ENCODE results near the gene TBC1D9B.

TBC1D9B gene

DNA sequence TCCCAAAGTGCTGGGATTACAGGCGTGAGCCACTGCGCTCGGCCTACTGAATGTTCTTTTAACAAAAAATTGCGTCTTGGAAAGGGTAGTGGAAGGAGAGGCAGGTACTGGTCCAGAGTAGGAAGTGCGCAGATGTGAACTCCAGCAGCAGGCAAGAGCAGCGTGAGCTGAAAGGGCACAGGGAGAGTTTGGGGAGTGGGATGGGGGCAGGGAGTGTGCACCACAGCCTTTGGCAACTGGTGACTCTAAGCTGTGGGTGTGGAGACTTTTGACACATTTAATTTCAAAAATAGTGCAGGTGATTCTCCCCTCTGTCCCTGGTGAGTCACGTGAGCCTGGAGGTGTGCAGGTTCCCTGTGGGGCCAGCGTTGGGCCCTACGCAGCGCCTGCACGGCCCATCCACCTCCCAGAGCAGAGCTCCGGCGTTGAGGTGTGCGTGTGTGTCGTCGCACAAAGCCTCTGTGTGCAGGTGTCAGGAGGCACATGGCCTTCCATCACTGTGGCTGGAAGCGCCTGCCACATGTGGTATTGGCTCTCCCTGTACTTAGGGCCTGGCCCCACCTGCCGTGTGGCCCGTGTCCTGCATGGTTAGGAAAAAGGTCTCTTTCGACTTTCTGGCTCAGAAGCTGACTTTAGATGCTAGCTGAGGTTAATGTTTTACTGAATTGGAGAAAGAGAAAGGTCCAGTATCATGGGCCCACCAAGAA is 75.5 kb downstream of the TBC1D9B start:
- no peak overlapping the region for H3K4me3 ChIP-seq (ENCODE audit: low read length, poor library complexity, severe bottlenecking)
- no peak for TF ChIP-seq EZH2phosphoT487 (IDR thresholded peaks at IDR 0.05; ENCODE audit: borderline replicate concordance)
- TF ChIP-seq, protein P1, sequence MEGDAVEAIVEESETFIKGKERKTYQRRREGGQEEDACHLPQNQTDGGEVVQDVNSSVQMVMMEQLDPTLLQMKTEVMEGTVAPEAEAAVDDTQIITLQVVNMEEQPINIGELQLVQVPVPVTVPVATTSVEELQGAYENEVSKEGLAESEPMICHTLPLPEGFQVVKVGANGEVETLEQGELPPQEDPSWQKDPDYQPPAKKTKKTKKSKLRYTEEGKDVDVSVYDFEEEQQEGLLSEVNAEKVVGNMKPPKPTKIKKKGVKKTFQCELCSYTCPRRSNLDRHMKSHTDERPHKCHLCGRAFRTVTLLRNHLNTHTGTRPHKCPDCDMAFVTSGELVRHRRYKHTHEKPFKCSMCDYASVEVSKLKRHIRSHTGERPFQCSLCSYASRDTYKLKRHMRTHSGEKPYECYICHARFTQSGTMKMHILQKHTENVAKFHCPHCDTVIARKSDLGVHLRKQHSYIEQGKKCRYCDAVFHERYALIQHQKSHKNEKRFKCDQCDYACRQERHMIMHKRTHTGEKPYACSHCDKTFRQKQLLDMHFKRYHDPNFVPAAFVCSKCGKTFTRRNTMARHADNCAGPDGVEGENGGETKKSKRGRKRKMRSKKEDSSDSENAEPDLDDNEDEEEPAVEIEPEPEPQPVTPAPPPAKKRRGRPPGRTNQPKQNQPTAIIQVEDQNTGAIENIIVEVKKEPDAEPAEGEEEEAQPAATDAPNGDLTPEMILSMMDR (conservative IDR thresholded peaks at IDR 0.05; ENCODE audit: low read length) = no peak
- H3K9ac ChIP-seq (ENCODE audit: low read depth, low read length, poor library complexity, severe bottlenecking) = no peak overlapping the region
- H3K4me1 ChIP-seq (ENCODE audit: insufficient read depth, low read length, poor library complexity, severe bottlenecking) = no peaks in the 10 kb centered on the region
- H4K20me1 ChIP-seq (ENCODE audit: insufficient read depth, low read length, poor library complexity, severe bottlenecking) = no peaks in the 10 kb centered on the region
- no peaks in the 10 kb centered on the region for H3K9me3 ChIP-seq (ENCODE audit: insufficient read depth, low read depth, low read length)
- no peaks in the 10 kb centered on the region for H3K27me3 ChIP-seq (ENCODE audit: insufficient read depth, low read length, poor library complexity, severe bottlenecking)
- no peaks in the 10 kb centered on the region for H3K79me2 ChIP-seq (ENCODE audit: insufficient read depth, low read length)
- H3K36me3 ChIP-seq (ENCODE audit: insufficient read depth, low read length) = peaks cover 19% of the 10 kb centered on the region; the same call in 1 of the 2 replicates
- no peak overlapping the region for H2AFZ ChIP-seq (ENCODE audit: low read length)
- no peak overlapping the region for H3K4me2 ChIP-seq (ENCODE audit: low read depth, low read length, poor library complexity, severe bottlenecking)
- H3F3A ChIP-seq (ENCODE audit: low read depth) = no peaks in the 10 kb centered on the region
- no peaks in the 10 kb centered on the region for H3K9me2 ChIP-seq (replicated peaks; ENCODE audit: low read depth, low read length)

DNA sequence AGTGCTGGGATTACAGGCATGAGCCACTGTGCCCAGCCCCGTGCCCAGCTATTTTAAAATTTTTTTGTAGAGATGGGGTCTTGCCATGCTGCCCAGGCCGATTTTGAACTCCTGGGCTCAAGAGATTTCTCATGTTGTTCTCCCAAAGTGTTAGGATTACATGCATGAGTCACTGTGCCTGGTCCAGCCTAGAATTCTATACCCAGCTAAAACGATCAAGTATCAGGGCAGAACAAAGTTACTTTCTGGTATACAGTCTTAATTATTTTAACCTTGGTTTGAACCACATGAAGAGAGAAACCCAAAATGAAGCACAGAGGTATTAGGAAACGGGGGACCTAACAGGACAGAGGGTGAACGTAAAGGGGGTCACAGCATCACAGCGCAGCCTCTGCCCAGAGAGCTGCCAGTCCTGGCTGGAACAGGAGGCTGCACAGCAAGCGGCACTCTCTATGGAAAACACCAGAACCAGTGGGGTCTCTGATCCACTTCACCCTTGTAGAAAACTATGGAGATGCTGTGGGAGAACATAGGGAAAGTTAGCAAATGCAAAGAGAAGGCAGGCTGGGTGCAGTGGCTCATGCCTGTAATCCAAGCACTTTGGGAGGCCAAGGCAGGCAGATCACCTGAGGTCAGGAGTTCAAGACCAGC is 76.8 kb downstream of the TBC1D9B start:
- TF ChIP-seq, protein P1 (conservative IDR thresholded peaks at IDR 0.05; ENCODE audit: low read length) = no peak
- no peak for TF ChIP-seq EZH2phosphoT487 (IDR thresholded peaks at IDR 0.05; ENCODE audit: borderline replicate concordance)
- H3K4me2 ChIP-seq (ENCODE audit: low read depth, low read length, poor library complexity, severe bottlenecking) = no peak overlapping the region
- no peaks in the 10 kb centered on the region for H4K20me1 ChIP-seq (ENCODE audit: insufficient read depth, low read length, poor library complexity, severe bottlenecking)
- H3K9me3 ChIP-seq (ENCODE audit: insufficient read depth, low read depth, low read length) = no peaks in the 10 kb centered on the region
- H3K36me3 ChIP-seq (ENCODE audit: insufficient read depth, low read length) = peaks cover 9% of the 10 kb centered on the region; the same call in 1 of the 2 replicates
- no peaks in the 10 kb centered on the region for H3K9me2 ChIP-seq (replicated peaks; ENCODE audit: low read depth, low read length)
- no peak overlapping the region for H3K4me3 ChIP-seq (ENCODE audit: low read length, poor library complexity, severe bottlenecking)
- no peak overlapping the region for H2AFZ ChIP-seq (ENCODE audit: low read length)
- no peaks in the 10 kb centered on the region for H3F3A ChIP-seq (ENCODE audit: low read depth)
- no peaks in the 10 kb centered on the region for H3K27me3 ChIP-seq (ENCODE audit: insufficient read depth, low read length, poor library complexity, severe bottlenecking)
- no peaks in the 10 kb centered on the region for H3K4me1 ChIP-seq (ENCODE audit: insufficient read depth, low read length, poor library complexity, severe bottlenecking)
- no peaks in the 10 kb centered on the region for H3K79me2 ChIP-seq (ENCODE audit: insufficient read depth, low read length)
- no peak overlapping the region for H3K9ac ChIP-seq (ENCODE audit: low read depth, low read length, poor library complexity, severe bottlenecking)

DNA sequence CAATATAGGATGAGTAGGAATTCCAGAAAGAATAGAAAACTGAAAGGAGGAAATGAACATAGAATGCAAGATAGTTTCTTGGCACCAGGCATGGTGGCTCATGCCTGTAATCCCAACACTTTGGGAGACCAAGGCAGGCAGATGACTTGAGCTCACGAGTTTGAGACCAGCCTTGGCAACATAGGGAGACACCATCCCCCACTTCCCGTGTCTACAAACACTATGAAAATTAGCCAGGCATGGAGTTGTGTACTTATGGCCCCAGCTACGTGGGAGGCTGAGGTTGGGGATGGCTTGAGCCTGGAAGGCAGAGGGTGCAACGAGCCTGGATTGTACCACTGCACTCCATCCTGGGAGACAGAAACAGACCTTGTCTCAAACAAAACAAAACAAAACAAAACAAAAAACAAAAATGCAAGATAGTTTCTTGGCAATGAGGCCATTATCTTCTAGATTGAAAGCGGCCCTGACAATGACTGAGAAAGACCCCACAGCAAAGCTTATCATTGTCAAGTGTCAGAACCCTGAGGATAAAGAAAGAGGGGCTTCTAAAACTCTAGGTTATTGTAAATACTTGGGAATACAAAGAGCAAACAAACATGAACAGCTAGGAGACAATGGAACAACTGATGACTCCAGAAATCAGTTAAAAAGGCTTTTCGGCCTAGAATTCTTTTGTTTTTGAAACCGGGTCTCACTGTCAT is 77.8 kb downstream of the TBC1D9B start:
- H3K4me1 ChIP-seq (ENCODE audit: insufficient read depth, low read length, poor library complexity, severe bottlenecking) = no peaks in the 10 kb centered on the region
- no peak for TF ChIP-seq EZH2phosphoT487 (IDR thresholded peaks at IDR 0.05; ENCODE audit: borderline replicate concordance)
- TF ChIP-seq, protein P1 (conservative IDR thresholded peaks at IDR 0.05; ENCODE audit: low read length) = no peak
- H3K9me2 ChIP-seq (replicated peaks; ENCODE audit: low read depth, low read length) = no peaks in the 10 kb centered on the region
- no peaks in the 10 kb centered on the region for H3K9me3 ChIP-seq (ENCODE audit: insufficient read depth, low read depth, low read length)
- H3K27me3 ChIP-seq (ENCODE audit: insufficient read depth, low read length, poor library complexity, severe bottlenecking) = no peaks in the 10 kb centered on the region
- no peaks in the 10 kb centered on the region for H4K20me1 ChIP-seq (ENCODE audit: insufficient read depth, low read length, poor library complexity, severe bottlenecking)
- H3K9ac ChIP-seq (ENCODE audit: low read depth, low read length, poor library complexity, severe bottlenecking) = no peak overlapping the region
- H3K4me3 ChIP-seq (ENCODE audit: low read length, poor library complexity, severe bottlenecking) = no peak overlapping the region
- H3K36me3 ChIP-seq (ENCODE audit: insufficient read depth, low read length) = peaks cover 9% of the 10 kb centered on the region; the same call in 1 of the 2 replicates
- no peaks in the 10 kb centered on the region for H3F3A ChIP-seq (ENCODE audit: low read depth)
- no peaks in the 10 kb centered on the region for H3K79me2 ChIP-seq (ENCODE audit: insufficient read depth, low read length)
- no peak overlapping the region for H3K4me2 ChIP-seq (ENCODE audit: low read depth, low read length, poor library complexity, severe bottlenecking)
- H2AFZ ChIP-seq (ENCODE audit: low read length) = no peak overlapping the region

All from Loucy (cell line).